ENCODE measurements around the gene EYS.

The EYS gene

GRCh38 chr6:63923139-63923739, 1783.8 kb downstream of the EYS start:
- in situ Hi-C loops (cut with HindIII; ENCODE audit: low sequenced_read_pairs) = no loop called here
- H3K4me3 ChIP-seq (ENCODE audit: low read depth, low read length) = no peak overlapping the region
- DNase-seq (ENCODE audit: low read depth, low spot score) = peak; percentile 40
- TF ChIP-seq CTCF (IDR thresholded peaks at IDR 0.05; ENCODE audit: low read depth, low read length) = peak; percentile 64

- in situ Hi-C loops (cut with HindIII; ENCODE audit: low sequenced_read_pairs) = no loop called here
- no peak overlapping the region for H3K4me3 ChIP-seq (ENCODE audit: low read depth, low read length)
- no peak for DNase-seq (ENCODE audit: low read depth, low spot score)
- TF ChIP-seq CTCF (IDR thresholded peaks at IDR 0.05; ENCODE audit: low read depth, low read length) = no peak
These were observed 1787.4 kb downstream of the EYS start for GRCh38 chr6:63919556-63920110.

- DNase-seq (ENCODE audit: low read depth, low spot score) = no peak
- TF ChIP-seq CTCF (IDR thresholded peaks at IDR 0.05; ENCODE audit: low read depth, low read length) = no peak
- no peak overlapping the region for H3K4me3 ChIP-seq (ENCODE audit: low read depth, low read length)
- in situ Hi-C loops (cut with HindIII; ENCODE audit: low sequenced_read_pairs) = no loop called here
These were observed 1794.1 kb downstream of the EYS start for GRCh38 chr6:63912887-63913286.

GRCh38 chr6:63910863-63911551, 1796.0 kb downstream of the EYS start:
- no peak for TF ChIP-seq CTCF (IDR thresholded peaks at IDR 0.05; ENCODE audit: low read depth, low read length)
- in situ Hi-C loops (cut with HindIII; ENCODE audit: low sequenced_read_pairs) = no loop called here
- no peak overlapping the region for H3K4me3 ChIP-seq (ENCODE audit: low read depth, low read length)
- DNase-seq (ENCODE audit: low read depth, low spot score) = no peak

- no peak overlapping the region for H3K4me3 ChIP-seq (ENCODE audit: low read depth, low read length)
- DNase-seq (ENCODE audit: low read depth, low spot score) = peak; percentile 85
- TF ChIP-seq CTCF (IDR thresholded peaks at IDR 0.05; ENCODE audit: low read depth, low read length) = no peak
- in situ Hi-C loops (cut with HindIII; ENCODE audit: low sequenced_read_pairs) = no loop called here
These were observed 1802.3 kb downstream of the EYS start for GRCh38 chr6:63904650-63905248.

GRCh38 chr6:63899550-63899949, 1807.5 kb downstream of the EYS start:
- peak; percentile 8 for DNase-seq (ENCODE audit: low read depth, low spot score)
- no peak overlapping the region for H3K4me3 ChIP-seq (ENCODE audit: low read depth, low read length)
- in situ Hi-C loops (cut with HindIII; ENCODE audit: low sequenced_read_pairs) = no loop called here
- no peak for TF ChIP-seq CTCF (IDR thresholded peaks at IDR 0.05; ENCODE audit: low read depth, low read length)
